Bronchial epithelial cell (primary cell): Measurements from ENCODE around the gene PLCL1. TPM values are rescaled to one million over a fixed set of nuclear protein-coding genes. Genes with fewer than 3 reads are reported as not detected.
A peak's percentile ranks its signal among the peaks of the same experiment; 100 is the strongest.

Source experiments
- DNase-seq: peaks from one replicate; pipeline ENCODE4 v3.0.0-alpha.2; 2010; ENCODE audit warnings: low read depth
- FAIRE-seq: peaks from 2 replicates; lab custom pipeline; 2011; peaks lifted over from hg19 to GRCh38; lab: Jason Lieb, UNC
- H3K27me3 ChIP-seq: 2 replicates; pipeline ENCODE4 v1.5.1; 2011; ENCODE audit warnings: low read length; ENCODE audit not compliant: control insufficient read depth, insufficient read depth
- H3K36me3 ChIP-seq: 2 replicates; pipeline ENCODE4 v1.5.1; 2011; ENCODE audit warnings: low read length; ENCODE audit not compliant: control insufficient read depth, insufficient read depth
- H3K4me3 ChIP-seq: 2 replicates; pipeline ENCODE4 v1.5.1; 2011; ENCODE audit warnings: mild to moderate bottlenecking, low read depth, low read length, control low read depth
- total RNA-seq: library from RNA; depleted of rRNA; stranded (reverse); fragments of >200 nt; gene quantifications from 2 replicates; pipeline ENCODE4 v1.2.1, GENCODE V29; 2014
- TF ChIP-seq, protein P1 (sequence below): IDR thresholded peaks from 2 replicates; pipeline ENCODE4 v1.5.1; 2011; ENCODE audit warnings: mild to moderate bottlenecking, moderate library complexity, low read length, control low read depth, inconsistent platforms; ENCODE audit not compliant: insufficient read depth, severe bottlenecking

Gene PLCL1
- under 0.01 TPM in 1 of 2 replicates, not detected in the other for total RNA-seq

DNA sequence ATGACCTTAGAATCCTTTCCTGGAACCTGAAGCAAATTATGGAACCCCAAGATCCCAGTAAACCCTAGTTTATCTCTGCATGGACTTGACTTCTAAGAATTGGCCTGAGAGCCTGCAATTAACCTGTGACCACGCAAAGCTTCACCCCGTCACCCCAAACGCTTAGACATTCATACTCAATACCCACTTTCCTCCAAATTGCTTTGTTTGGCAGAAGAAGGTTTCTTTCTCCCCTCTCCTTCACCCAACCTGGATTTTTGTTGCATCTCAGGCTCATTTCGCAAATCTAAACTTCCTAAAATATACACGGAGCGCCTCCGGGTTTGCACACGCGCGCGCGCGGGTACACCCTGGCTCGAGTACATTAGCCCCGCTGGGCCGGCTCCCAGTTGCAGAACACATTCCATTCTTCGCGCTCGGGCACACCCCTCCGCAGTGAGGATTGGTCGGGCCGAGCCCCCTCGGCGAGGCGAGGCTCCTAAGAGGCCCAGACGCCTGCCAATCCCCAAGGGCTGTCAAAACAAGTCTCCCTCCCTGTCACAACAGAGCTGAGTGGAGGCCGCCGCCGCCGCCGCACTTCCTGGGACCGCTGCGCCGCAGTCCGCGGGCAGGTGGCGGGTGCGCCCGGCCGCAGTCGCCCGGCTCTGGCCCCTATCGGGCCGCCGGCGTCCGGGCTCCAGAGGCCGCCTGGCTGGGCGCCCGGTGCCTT, at the start of gene PLCL1:
PLCL1 (plus strand) TSS at position 545 of the 709 bp plus-strand sequence.
- H3K36me3 ChIP-seq = no peaks in the 10 kb centered on the region
- TF ChIP-seq, protein P1, sequence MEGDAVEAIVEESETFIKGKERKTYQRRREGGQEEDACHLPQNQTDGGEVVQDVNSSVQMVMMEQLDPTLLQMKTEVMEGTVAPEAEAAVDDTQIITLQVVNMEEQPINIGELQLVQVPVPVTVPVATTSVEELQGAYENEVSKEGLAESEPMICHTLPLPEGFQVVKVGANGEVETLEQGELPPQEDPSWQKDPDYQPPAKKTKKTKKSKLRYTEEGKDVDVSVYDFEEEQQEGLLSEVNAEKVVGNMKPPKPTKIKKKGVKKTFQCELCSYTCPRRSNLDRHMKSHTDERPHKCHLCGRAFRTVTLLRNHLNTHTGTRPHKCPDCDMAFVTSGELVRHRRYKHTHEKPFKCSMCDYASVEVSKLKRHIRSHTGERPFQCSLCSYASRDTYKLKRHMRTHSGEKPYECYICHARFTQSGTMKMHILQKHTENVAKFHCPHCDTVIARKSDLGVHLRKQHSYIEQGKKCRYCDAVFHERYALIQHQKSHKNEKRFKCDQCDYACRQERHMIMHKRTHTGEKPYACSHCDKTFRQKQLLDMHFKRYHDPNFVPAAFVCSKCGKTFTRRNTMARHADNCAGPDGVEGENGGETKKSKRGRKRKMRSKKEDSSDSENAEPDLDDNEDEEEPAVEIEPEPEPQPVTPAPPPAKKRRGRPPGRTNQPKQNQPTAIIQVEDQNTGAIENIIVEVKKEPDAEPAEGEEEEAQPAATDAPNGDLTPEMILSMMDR = no peak
- FAIRE-seq (no peak), DNase-seq (peak; percentile 80)
- peak within 1 kb of the TSS; percentile 44 for H3K4me3 ChIP-seq
- peaks cover 13% of the 10 kb centered on the region for H3K27me3 ChIP-seq

- Histone ChIP-seq H3K36me3 (no peaks in the 10 kb centered on the region), H3K27me3 (no peaks in the 10 kb centered on the region), H3K4me3 (no peak overlapping the region)
- FAIRE-seq (no peak), DNase-seq (no peak)
- TF ChIP-seq, protein P1 = no peak
These were observed 45.4 kb upstream of the PLCL1 start for GRCh38 chr2:197759013-197759412.

DNA sequence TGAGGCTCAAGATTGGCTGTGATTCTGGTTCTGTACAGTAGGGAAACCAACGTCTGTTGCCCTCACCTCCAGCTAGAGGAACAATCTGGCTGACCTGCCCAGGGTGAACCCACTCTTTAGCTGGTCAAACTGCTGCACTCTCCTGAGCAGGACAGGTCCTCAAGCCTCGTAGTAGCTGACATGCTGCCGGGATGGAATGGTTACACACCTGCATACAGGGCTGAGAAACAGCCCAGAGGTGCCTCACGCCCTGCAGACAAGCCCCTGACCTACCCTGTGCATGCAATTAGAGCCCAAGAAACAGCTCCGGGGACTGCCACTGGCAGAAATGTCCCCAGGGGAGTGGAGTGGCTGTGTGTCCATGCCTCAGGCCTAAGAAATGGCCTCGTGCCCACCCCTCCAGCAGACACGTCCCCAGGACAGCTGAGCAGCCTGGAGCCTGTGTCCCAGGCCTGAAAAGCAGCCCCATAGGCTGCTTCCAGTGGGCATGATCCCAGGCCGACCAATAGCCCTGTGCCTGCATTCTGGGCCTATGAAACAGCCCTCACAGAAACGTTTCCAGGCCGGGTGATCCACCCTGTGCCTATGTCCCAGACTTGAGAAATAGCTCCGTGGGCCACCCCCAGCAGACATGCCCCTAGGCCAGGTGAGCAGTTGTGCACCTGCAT, 44.6 kb upstream of the PLCL1 start:
- DNase-seq (no peak), FAIRE-seq (no peak)
- Histone ChIP-seq H3K36me3 (no peaks in the 10 kb centered on the region), H3K4me3 (no peak overlapping the region), H3K27me3 (no peaks in the 10 kb centered on the region)
- TF ChIP-seq, protein P1 = no peak

DNA sequence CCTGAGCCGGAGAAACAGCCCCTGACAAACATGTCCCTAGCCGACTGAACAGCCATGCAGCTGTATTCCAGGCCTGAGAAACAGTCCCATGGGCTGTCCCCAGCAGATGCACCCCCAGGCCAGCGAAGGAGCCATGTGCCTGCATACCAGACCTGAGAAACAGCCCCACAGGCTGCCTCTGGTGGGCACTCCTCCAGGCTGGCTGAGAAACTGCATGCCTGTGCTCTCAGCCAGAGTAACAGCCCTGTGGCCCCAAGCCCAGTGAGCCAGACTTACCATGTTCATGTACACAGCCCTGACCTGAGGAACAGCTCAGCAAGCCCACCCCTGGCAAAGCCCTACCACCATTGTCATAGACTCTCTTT, 44.1 kb upstream of the PLCL1 start:
- DNase-seq (no peak), FAIRE-seq (no peak)
- Histone ChIP-seq H3K36me3 (no peaks in the 10 kb centered on the region), H3K27me3 (no peaks in the 10 kb centered on the region), H3K4me3 (no peak overlapping the region)
- TF ChIP-seq, protein P1 = no peak

GRCh38 chr2:197777823-197778407, 26.5 kb upstream of the PLCL1 start:
- no peak for FAIRE-seq
- TF ChIP-seq, protein P1 = peak; percentile 28
- peak; percentile 41 for DNase-seq
- Histone ChIP-seq H3K27me3 (peaks cover 2% of the 10 kb centered on the region), H3K4me3 (no peak overlapping the region), H3K36me3 (no peaks in the 10 kb centered on the region)
